HepG2 (cell line): ENCODE results near the gene RIT2.

ENCODE experiments used
- POLR2AphosphoS5 ChIP-seq: IDR thresholded peaks from 2 replicates; pipeline ENCODE4 v1.6.1; 2012; ENCODE audit warnings: low read depth, low read length
- SP1 ChIP-seq, 2 experiments: fragments of 450-650 bp in 1 of 2; sonication (generic) in 1 of 2; formaldehyde crosslinking in 1 of 2; IDR thresholded peaks; 2 replicates each; pipeline versions ENCODE4 v1.4.0 to v1.6.1; 2016 to 2020; ENCODE audit warnings: missing genetic modification reagents in 1 of 2
- ZNF33B ChIP-seq: sonication (generic); formaldehyde crosslinking; IDR thresholded peaks from 2 replicates; pipeline ENCODE4 v1.5.1; 2020; ENCODE audit warnings: mild to moderate bottlenecking, missing genetic modification reagents
- TF ChIP-seq, protein P1 (sequence below): sonication (generic); formaldehyde crosslinking; IDR thresholded peaks from 2 replicates; pipeline ENCODE4 v1.5.0; 2020; ENCODE audit warnings: mild to moderate bottlenecking, missing genetic modification reagents, moderate library complexity
- TF ChIP-seq, protein P2 (sequence below): sonication (generic); formaldehyde crosslinking; IDR thresholded peaks from 2 replicates; pipeline ENCODE4 v1.5.1; 2020; ENCODE audit warnings: missing genetic modification reagents, mild to moderate bottlenecking, borderline replicate concordance
- TF ChIP-seq, protein P3 (sequence below): sonication (generic); formaldehyde crosslinking; IDR thresholded peaks from 2 replicates; pipeline ENCODE4 v1.9.0; 2021; ENCODE audit warnings: missing genetic modification reagents, borderline replicate concordance

DNA sequence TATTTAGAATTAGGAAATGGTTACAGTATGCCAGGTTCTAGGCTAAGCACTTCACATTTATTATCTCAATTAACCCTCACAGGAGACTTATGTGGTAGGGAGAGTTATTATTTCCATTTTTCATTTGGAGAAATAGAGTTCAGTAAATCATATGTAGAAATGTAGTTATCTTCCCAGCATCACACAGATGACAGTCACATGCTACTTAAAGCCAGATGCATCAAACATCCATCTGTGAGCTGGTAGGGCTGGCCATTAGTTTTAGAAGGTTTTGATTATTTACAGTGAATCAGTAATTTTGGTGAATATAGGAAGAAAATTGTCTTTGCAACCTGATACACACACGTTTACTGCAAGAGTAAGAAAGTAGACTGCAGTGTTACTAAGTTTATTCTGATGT lies 97.9 kb downstream of the RIT2 start:
- TF ChIP-seq ZNF33B (no peak), POLR2AphosphoS5 (no peak), SP1 (IDR thresholded peaks at IDR 0.05) (no peak), SP1 (CRISPR knock-in tag; IDR thresholded peaks at IDR 0.05) (no peak)
- TF ChIP-seq, protein P1, sequence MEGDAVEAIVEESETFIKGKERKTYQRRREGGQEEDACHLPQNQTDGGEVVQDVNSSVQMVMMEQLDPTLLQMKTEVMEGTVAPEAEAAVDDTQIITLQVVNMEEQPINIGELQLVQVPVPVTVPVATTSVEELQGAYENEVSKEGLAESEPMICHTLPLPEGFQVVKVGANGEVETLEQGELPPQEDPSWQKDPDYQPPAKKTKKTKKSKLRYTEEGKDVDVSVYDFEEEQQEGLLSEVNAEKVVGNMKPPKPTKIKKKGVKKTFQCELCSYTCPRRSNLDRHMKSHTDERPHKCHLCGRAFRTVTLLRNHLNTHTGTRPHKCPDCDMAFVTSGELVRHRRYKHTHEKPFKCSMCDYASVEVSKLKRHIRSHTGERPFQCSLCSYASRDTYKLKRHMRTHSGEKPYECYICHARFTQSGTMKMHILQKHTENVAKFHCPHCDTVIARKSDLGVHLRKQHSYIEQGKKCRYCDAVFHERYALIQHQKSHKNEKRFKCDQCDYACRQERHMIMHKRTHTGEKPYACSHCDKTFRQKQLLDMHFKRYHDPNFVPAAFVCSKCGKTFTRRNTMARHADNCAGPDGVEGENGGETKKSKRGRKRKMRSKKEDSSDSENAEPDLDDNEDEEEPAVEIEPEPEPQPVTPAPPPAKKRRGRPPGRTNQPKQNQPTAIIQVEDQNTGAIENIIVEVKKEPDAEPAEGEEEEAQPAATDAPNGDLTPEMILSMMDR: no peak
- TF ChIP-seq, protein P2, sequence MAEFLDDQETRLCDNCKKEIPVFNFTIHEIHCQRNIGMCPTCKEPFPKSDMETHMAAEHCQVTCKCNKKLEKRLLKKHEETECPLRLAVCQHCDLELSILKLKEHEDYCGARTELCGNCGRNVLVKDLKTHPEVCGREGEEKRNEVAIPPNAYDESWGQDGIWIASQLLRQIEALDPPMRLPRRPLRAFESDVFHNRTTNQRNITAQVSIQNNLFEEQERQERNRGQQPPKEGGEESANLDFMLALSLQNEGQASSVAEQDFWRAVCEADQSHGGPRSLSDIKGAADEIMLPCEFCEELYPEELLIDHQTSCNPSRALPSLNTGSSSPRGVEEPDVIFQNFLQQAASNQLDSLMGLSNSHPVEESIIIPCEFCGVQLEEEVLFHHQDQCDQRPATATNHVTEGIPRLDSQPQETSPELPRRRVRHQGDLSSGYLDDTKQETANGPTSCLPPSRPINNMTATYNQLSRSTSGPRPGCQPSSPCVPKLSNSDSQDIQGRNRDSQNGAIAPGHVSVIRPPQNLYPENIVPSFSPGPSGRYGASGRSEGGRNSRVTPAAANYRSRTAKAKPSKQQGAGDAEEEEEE (CRISPR knock-in tag): no peak
- TF ChIP-seq, protein P3, sequence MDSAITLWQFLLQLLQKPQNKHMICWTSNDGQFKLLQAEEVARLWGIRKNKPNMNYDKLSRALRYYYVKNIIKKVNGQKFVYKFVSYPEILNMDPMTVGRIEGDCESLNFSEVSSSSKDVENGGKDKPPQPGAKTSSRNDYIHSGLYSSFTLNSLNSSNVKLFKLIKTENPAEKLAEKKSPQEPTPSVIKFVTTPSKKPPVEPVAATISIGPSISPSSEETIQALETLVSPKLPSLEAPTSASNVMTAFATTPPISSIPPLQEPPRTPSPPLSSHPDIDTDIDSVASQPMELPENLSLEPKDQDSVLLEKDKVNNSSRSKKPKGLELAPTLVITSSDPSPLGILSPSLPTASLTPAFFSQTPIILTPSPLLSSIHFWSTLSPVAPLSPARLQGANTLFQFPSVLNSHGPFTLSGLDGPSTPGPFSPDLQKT (CRISPR knock-in tag): no peak
